Measurements from ENCODE around the gene PRPS1. TPM values are rescaled to one million over a fixed set of nuclear protein-coding genes. Genes with fewer than 3 reads are reported as not detected.

The PRPS1 gene
- total RNA-seq, 2 donors from 2014 or later = 37.5 to 37.6 TPM

DNA sequence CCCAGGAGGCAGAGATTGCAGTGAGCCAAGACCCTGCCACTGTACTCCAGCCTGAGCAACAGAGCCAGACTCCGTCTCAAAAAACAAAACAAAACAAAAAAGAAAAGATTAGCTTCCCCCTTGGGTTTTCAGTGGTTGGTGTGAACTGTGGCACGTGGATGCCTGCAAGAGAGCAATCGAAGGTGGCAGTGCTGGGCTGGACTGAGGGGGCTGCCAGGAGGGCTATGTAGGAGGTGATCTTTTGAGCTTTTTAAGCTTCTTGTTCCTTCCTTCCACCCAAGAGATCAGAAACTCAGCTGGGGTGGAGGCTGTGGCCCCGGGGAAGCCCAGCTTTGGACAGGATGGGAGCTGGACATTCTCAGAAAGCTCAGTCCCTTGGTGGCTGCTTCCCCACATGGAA lies 49.6 kb downstream of the PRPS1 start:
- Histone ChIP-seq H3K27ac (peak overlapping the region; percentile 89), H3K4me3 (no peak overlapping the region), H3K4me1 (replicated peaks) (no peaks in the 10 kb centered on the region), H3K9me3 (no peaks in the 10 kb centered on the region), H3K36me3 (no peaks in the 10 kb centered on the region), H3K27me3 (replicated peaks; ENCODE audit: insufficient read depth) (no peaks in the 10 kb centered on the region)
- DNase-seq (ENCODE audit: low spot score) = no peak
- WGBS = 83% methylated on average over 4 of the region's 4 CpGs
- TF ChIP-seq POLR2A (IDR thresholded peaks at IDR 0.05) = no peak
- intact Hi-C loops (cut with DNase I) = no loop called here

- no peak for DNase-seq (ENCODE audit: low spot score)
- H3K4me1 ChIP-seq (replicated peaks) = no peaks in the 10 kb centered on the region
- no peaks in the 10 kb centered on the region for H3K27me3 ChIP-seq (replicated peaks; ENCODE audit: insufficient read depth)
- H3K27ac ChIP-seq = no peak overlapping the region
- H3K9me3 ChIP-seq = no peaks in the 10 kb centered on the region
- no peaks in the 10 kb centered on the region for H3K36me3 ChIP-seq
- H3K4me3 ChIP-seq = no peak overlapping the region
- TF ChIP-seq, protein P1, sequence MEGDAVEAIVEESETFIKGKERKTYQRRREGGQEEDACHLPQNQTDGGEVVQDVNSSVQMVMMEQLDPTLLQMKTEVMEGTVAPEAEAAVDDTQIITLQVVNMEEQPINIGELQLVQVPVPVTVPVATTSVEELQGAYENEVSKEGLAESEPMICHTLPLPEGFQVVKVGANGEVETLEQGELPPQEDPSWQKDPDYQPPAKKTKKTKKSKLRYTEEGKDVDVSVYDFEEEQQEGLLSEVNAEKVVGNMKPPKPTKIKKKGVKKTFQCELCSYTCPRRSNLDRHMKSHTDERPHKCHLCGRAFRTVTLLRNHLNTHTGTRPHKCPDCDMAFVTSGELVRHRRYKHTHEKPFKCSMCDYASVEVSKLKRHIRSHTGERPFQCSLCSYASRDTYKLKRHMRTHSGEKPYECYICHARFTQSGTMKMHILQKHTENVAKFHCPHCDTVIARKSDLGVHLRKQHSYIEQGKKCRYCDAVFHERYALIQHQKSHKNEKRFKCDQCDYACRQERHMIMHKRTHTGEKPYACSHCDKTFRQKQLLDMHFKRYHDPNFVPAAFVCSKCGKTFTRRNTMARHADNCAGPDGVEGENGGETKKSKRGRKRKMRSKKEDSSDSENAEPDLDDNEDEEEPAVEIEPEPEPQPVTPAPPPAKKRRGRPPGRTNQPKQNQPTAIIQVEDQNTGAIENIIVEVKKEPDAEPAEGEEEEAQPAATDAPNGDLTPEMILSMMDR (IDR thresholded peaks at IDR 0.05) = no peak
- WGBS = 77% methylated on average over 8 of the region's 8 CpGs
- intact Hi-C loops (cut with DNase I) = no loop called here
Observed at GRCh38 chrX:107678957-107679740, 50.8 kb downstream of the PRPS1 start.

DNA sequence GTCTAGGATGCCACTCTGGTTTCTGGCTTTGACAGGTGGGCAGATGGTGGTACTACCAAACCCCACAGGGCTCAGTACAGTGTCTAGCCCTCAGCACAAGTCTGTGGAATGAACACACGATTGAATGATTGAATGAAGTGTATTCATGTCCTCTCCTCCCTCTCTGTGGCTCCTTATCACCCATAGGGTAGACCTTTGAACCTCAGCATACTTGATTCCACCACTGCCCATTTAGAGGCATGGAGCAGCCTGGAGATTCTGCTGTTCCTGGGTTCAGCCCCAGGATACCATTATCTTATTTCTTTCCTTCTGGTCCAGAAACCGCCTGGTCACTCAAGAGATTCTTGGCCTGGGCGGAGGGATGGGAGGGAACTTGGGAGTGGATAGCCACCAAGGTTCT lies 53.9 kb downstream of the PRPS1 start:
- TF ChIP-seq POLR2AphosphoS5 (IDR thresholded peaks at IDR 0.05) = no peak
- no peak for TF ChIP-seq POLR2A (IDR thresholded peaks at IDR 0.05)
- TF ChIP-seq, protein P1 (IDR thresholded peaks at IDR 0.05) = no peak
- Histone ChIP-seq H3K4me1 (replicated peaks) (no peaks in the 10 kb centered on the region), H3K36me3 (no peaks in the 10 kb centered on the region), H3K4me3 (no peak overlapping the region), H3K9me3 (no peaks in the 10 kb centered on the region), H3K27me3 (replicated peaks; ENCODE audit: insufficient read depth) (no peaks in the 10 kb centered on the region), H3K27ac (peak overlapping the region; percentile 61 to 69)
- no peak for DNase-seq (ENCODE audit: low spot score)
- 100% methylated on average over 3 of the region's 3 CpGs for WGBS
- intact Hi-C loops (cut with DNase I) = no loop called here

DNA sequence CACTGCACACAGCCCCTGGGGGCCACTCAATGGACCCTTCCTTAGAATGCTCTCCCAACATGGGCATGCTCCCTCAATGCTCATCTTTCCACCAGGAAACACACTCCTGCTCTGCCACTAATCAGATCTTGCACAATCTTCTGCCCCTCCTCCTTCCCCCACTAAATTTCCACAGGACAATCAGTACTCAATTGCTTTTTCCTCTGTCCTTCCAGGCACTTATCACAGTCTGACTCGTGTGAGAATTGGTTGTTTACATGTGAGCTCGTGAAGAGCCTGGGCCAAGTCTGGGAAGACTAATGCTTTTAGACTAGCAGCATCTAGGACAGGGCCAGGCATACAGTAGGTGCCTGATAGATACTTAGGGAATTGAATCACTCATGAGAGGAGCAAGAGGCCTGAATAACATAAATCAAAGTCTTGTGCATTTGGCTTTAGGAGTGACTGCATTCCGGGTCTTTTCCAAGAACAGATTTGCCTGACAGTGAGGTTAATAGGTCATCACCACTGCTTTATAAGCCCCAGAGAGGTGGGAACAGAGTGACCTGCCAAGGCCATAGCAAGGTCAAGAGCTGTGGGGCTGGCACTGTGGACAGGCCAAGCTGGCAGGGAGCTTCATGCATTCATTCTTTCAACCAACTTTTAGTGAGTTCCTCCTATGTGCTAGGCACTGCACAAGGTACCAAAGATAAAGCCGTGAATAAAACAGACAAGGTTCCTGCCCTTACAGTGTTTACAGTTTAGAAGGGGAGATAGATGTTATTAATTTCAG lies 55.0 kb downstream of the PRPS1 start:
- Histone ChIP-seq H3K4me1 (replicated peaks) (no peaks in the 10 kb centered on the region), H3K36me3 (no peaks in the 10 kb centered on the region), H3K9me3 (no peaks in the 10 kb centered on the region), H3K27ac (peak overlapping the region; percentile 61 to 69), H3K4me3 (no peak overlapping the region), H3K27me3 (replicated peaks; ENCODE audit: insufficient read depth) (no peaks in the 10 kb centered on the region)
- TF ChIP-seq POLR2A (IDR thresholded peaks at IDR 0.05) (no peak), POLR2AphosphoS5 (IDR thresholded peaks at IDR 0.05) (peak; percentile 91)
- TF ChIP-seq, protein P1 (IDR thresholded peaks at IDR 0.05) = no peak
- WGBS = 18% methylated on average over 4 of the region's 4 CpGs
- peak; percentile 44 for DNase-seq (ENCODE audit: low spot score)
- intact Hi-C loops (cut with DNase I) = no loop called here

- TF ChIP-seq, protein P1 (IDR thresholded peaks at IDR 0.05) = no peak
- TF ChIP-seq POLR2A (IDR thresholded peaks at IDR 0.05) = no peak
- no peak for TF ChIP-seq POLR2AphosphoS5 (IDR thresholded peaks at IDR 0.05)
- Histone ChIP-seq H3K9me3 (no peaks in the 10 kb centered on the region), H3K27ac (peak overlapping the region; percentile 61 to 69), H3K4me3 (no peak overlapping the region), H3K27me3 (replicated peaks; ENCODE audit: insufficient read depth) (no peaks in the 10 kb centered on the region), H3K4me1 (replicated peaks) (no peaks in the 10 kb centered on the region), H3K36me3 (no peaks in the 10 kb centered on the region)
- DNase-seq (ENCODE audit: low spot score) = no peak
- intact Hi-C loops (cut with DNase I) = no loop called here
- 22% methylated on average over 3 of the region's 3 CpGs for WGBS
Observed at GRCh38 chrX:107683931-107684330, 55.6 kb downstream of the PRPS1 start.

All from prostate gland (tissue), 2 donors.